ENCODE results near the gene HCFC2.
A peak's percentile ranks its signal among the peaks of the same experiment; 100 is the strongest.

HCFC2 gene

DNA sequence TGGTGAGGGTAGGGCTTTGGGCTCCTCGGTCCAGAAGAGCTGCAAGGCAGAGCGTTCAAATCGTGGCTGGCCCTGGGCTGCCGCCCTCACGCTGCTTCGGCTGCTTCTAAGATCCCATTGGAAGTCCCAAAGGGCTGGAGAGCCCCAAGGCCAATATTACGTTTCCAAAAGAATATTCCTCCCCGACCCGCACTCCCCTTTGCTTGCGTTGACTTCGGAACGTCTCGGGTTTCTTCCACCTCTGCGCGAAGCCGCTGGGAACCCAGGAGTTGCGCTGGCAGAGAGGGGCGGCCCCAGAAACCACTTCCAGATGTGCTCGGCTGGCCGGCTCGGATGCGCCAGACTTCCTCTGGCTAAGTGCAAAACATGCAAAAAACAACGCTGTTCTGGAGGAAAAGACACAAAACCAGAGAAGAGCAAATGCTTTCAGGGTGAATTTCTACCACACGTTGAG, 14.4 kb upstream of the HCFC2 start, which contains the start of gene GLT8D2:
Gene GLT8D2, minus strand, starts transcription at position 285 of the 454 bp plus-strand sequence. CDS start 30,539 bp downstream, outside the sequence.
- in situ Hi-C loops (cut with HindIII; ENCODE audit: low sequenced_read_pairs): no loop called here
- peak within 1 kb of the TSS; percentile 64 for H3K4me3 ChIP-seq (ENCODE audit: low read depth, low read length)
- peak; percentile 84 for DNase-seq (ENCODE audit: low read depth, low spot score)
- TF ChIP-seq, protein P1, sequence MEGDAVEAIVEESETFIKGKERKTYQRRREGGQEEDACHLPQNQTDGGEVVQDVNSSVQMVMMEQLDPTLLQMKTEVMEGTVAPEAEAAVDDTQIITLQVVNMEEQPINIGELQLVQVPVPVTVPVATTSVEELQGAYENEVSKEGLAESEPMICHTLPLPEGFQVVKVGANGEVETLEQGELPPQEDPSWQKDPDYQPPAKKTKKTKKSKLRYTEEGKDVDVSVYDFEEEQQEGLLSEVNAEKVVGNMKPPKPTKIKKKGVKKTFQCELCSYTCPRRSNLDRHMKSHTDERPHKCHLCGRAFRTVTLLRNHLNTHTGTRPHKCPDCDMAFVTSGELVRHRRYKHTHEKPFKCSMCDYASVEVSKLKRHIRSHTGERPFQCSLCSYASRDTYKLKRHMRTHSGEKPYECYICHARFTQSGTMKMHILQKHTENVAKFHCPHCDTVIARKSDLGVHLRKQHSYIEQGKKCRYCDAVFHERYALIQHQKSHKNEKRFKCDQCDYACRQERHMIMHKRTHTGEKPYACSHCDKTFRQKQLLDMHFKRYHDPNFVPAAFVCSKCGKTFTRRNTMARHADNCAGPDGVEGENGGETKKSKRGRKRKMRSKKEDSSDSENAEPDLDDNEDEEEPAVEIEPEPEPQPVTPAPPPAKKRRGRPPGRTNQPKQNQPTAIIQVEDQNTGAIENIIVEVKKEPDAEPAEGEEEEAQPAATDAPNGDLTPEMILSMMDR (IDR thresholded peaks at IDR 0.05; ENCODE audit: low read depth, low read length): no peak

DNA sequence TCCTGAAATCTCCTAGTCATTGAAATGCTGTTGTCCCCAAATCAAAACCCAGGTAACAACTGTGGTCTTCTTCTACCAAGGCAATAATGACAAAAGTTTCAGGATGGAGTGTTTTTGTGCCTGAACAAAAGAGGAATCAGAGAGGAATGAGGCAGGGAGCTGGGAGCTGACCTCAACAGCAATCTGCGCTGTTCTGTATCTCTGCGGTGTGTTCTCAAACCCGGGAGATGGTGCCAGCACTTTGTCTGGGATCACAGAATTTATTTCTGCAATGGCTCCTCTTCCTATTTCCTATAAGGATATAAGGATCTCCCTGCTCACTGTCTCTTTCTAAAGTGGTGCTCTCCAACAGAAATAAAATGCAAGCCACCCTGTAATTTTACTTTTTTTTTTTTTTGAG, 13.9 kb upstream of the HCFC2 start:
- H3K4me3 ChIP-seq (ENCODE audit: low read depth, low read length): peak overlapping the region; percentile 64
- DNase-seq (ENCODE audit: low read depth, low spot score): no peak

DNA sequence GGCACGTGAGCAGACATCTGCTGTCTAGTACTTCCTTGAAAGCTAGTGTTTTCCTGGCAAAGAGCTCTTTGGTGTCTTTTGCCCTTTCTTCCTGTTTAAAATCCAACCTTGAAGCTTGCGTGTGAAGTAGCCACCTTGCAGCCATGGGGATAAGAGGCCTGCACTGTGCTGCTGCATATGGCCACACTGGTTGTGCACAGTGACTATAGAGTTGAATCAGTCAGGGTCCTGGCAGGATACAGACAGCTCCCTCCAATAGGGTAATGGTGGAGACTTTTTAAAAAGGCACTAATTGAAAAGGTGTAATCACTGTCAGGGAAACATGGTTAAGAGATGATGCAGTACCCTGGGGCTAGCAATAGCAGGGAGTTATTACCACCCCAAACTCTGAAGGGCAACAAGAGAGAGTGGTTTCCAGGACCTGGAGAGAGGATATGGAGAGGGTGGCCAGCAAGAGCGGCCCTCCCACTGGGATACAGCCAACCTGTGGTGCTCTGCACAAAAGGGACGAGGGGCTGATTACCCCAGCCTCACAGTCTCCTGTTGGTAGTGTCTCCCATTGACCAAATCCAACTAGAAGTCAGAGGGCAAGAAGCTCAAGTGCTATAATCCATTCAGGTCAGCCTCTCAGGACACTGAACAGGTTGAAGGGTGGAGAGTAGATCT, 9.5 kb upstream of the HCFC2 start:
- no peak for DNase-seq (ENCODE audit: low read depth, low spot score)
- TF ChIP-seq, protein P1 (IDR thresholded peaks at IDR 0.05; ENCODE audit: low read depth, low read length): no peak
- in situ Hi-C loops (cut with HindIII; ENCODE audit: low sequenced_read_pairs): no loop called here
- H3K4me3 ChIP-seq (ENCODE audit: low read depth, low read length): no peak overlapping the region

More for the DNA sequence above, 13.9 kb upstream of the HCFC2 start:
- in situ Hi-C loops (cut with HindIII; ENCODE audit: low sequenced_read_pairs): no loop called here
- TF ChIP-seq, protein P1 (IDR thresholded peaks at IDR 0.05; ENCODE audit: low read depth, low read length): no peak

DNA sequence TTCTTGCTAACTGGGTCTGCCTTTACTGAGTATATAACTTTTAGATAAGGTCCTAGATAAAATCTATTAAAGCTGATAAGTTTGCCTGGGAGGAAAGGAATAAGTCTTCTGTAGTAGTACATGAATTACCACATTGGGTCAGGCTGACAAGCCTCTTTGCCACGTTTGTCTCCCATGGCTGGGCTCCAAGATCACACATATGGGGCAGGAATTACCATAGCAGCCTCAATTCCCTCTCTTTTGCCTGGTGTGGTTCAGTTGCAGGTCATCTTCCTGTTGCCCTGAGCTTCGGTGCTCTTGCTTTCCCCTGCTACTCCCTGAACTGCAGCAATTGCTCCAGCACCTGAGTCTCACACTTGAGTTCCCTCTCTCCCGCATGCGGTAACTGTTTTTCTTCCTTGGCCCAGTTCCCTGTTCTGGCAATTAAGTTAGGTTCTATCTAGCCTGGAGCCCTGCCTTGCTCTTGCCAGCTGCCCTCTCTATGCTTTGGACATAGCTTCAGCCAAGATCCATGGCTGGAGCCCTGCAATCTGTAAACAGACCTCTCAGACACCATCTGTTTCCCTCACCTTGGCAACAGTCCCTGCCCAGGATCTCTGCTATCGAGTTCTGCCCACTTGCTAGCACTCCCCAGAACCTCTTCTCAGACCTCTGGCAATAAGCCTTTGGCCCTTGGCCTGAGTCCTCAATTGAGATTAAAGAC, 8.5 kb upstream of the HCFC2 start:
- peak; percentile 24 for DNase-seq (ENCODE audit: low read depth, low spot score)
- in situ Hi-C loops (cut with HindIII; ENCODE audit: low sequenced_read_pairs): no loop called here
- TF ChIP-seq, protein P1 (IDR thresholded peaks at IDR 0.05; ENCODE audit: low read depth, low read length): no peak

GRCh38 chr12:104056419-104056972, 7.8 kb upstream of the HCFC2 start:
- H3K4me3 ChIP-seq (ENCODE audit: low read depth, low read length): no peak overlapping the region
- DNase-seq (ENCODE audit: low read depth, low spot score): no peak
- in situ Hi-C loops (cut with HindIII; ENCODE audit: low sequenced_read_pairs): no loop called here
- TF ChIP-seq, protein P1 (IDR thresholded peaks at IDR 0.05; ENCODE audit: low read depth, low read length): no peak

More for the DNA sequence above, 8.5 kb upstream of the HCFC2 start:
- no peak overlapping the region for H3K4me3 ChIP-seq (ENCODE audit: low read depth, low read length)

- no peak overlapping the region for H3K4me3 ChIP-seq (ENCODE audit: low read depth, low read length)
- in situ Hi-C loops (cut with HindIII; ENCODE audit: low sequenced_read_pairs): no loop called here
- TF ChIP-seq, protein P1 (IDR thresholded peaks at IDR 0.05; ENCODE audit: low read depth, low read length): peak; percentile 86
- DNase-seq (ENCODE audit: low read depth, low spot score): peak; percentile 41
Observed at GRCh38 chr12:104057771-104058197, 6.5 kb upstream of the HCFC2 start.
